HepG2 (cell line): ENCODE measurements around the gene FRRS1. TPM values are rescaled to one million over a fixed set of nuclear protein-coding genes. Genes with fewer than 3 reads are reported as not detected.

Experiments
- ATAC-seq: fragments of 200-7000 bp; cut with Tn5 transposase; 3 replicates; pipeline ENCODE4 v1.9.1; 2020; ENCODE audit warnings: mild to moderate bottlenecking, moderate library complexity
- BruUV-seq: library from RNA; stranded (reverse); fragments of 400-500 nt; replicated peaks from 2 replicates; lab custom pipeline; 2021; lab: Mats Ljungman, UMichigan
- CTCF ChIA-PET: fragments of 300-600 bp; formaldehyde crosslinking; extraction: SDS; loops from one replicate; lab custom pipeline; 2021; ENCODE audit warnings: low total read pairs, inconsistent platforms, low intra/inter-chr PET ratio; lab: Yijun Ruan, JAX
- POLR2A ChIA-PET: fragments of 350-600 bp; sonication (Branson Sonifier 250); formaldehyde crosslinking; loops from one replicate; lab custom pipeline; 2020; ENCODE audit warnings: antibody characterized with exemption, inconsistent platforms; lab: Yijun Ruan, JAX
- DNase-seq: peaks from one replicate; pipeline ENCODE4 v3.0.0-alpha.2; 2015; ENCODE audit warnings: low spot score
- FAIRE-seq: peaks from 3 replicates; lab custom pipeline; 2011; peaks lifted over from hg19 to GRCh38; lab: Jason Lieb, UNC
- H2AFZ ChIP-seq: one replicate; pipeline ENCODE4 v1.6.1; 2011; ENCODE audit warnings: low read length, inconsistent platforms
- H3K27ac ChIP-seq: fragments of 300-600 bp; 3 replicates; pipeline ENCODE4 v1.8.0; 2011; ENCODE audit warnings: mixed run types, mild to moderate bottlenecking, mixed read lengths, low read length, inconsistent platforms; ENCODE audit not compliant: insufficient read depth; ENCODE audit errors: extremely low read length
- H3K27me3 ChIP-seq, 2 experiments: fragments of 200-600 bp in 1 of 2; 2 replicates in 1 of 2; 3 replicates in 1 of 2; pipeline versions ENCODE4 v1.6.0 to v1.8.0; 2011; ENCODE audit warnings: low read length in 2 of 2, mild to moderate bottlenecking in 2 of 2, moderate library complexity in 2 of 2, inconsistent platforms in 1 of 2; ENCODE audit not compliant: insufficient read depth in 2 of 2, control insufficient read depth in 1 of 2
- H3K36me3 ChIP-seq, 2 experiments: fragments of 200-600 bp in 1 of 2; replicated peaks in 1 of 2; 2 replicates in 1 of 2; 3 replicates in 1 of 2; pipeline versions ENCODE4 v1.5.1 to v1.8.0; 2011; ENCODE audit warnings: low read length in 2 of 2, inconsistent platforms in 1 of 2; ENCODE audit not compliant: insufficient read depth in 2 of 2, control insufficient read depth in 1 of 2
- H3K4me1 ChIP-seq: 2 replicates; pipeline ENCODE4 v1.5.1; 2012; ENCODE audit warnings: low read length, inconsistent platforms; ENCODE audit not compliant: insufficient read depth
- H3K4me2 ChIP-seq: 2 replicates; pipeline ENCODE4 v1.6.0; 2011; ENCODE audit warnings: low read depth, low read length, inconsistent platforms
- H3K4me3 ChIP-seq, 3 experiments: fragments of 200-600 bp in 1 of 3; sonication (generic), shearing (Covaris generic) in 1 of 3; replicated peaks in 1 of 3; 2 replicates each; pipeline ENCODE4 v1.5.1; 2011 to 2016; ENCODE audit warnings: low read length in 3 of 3, inconsistent platforms in 2 of 3, low read depth in 2 of 3, mild to moderate bottlenecking in 2 of 3, control low read depth in 1 of 3, mixed read lengths in 1 of 3; ENCODE audit not compliant: insufficient read depth in 1 of 3
- H3K79me2 ChIP-seq: one replicate; pipeline ENCODE4 v1.6.1; 2011; ENCODE audit warnings: low read length, inconsistent platforms; ENCODE audit not compliant: insufficient read depth
- H3K9ac ChIP-seq: 2 replicates; pipeline ENCODE4 v1.6.0; 2011; ENCODE audit warnings: mild to moderate bottlenecking, low read depth, low read length, inconsistent platforms; ENCODE audit not compliant: insufficient read depth
- H3K9me3 ChIP-seq: 2 replicates; pipeline ENCODE4 v1.5.1; 2012; ENCODE audit warnings: mild to moderate bottlenecking, low read length
- H4K20me1 ChIP-seq: 2 replicates; pipeline ENCODE4 v1.6.0; 2011; ENCODE audit warnings: inconsistent platforms, mild to moderate bottlenecking, low read length, moderate library complexity; ENCODE audit not compliant: insufficient read depth
- HNF4A ChIP-seq: sonication (generic); formaldehyde crosslinking; IDR thresholded peaks from 2 replicates; pipeline ENCODE4 v1.4.0; 2020; ENCODE audit warnings: missing genetic modification reagents
- PCBP2 ChIP-seq: fragments of 200-400 bp; formaldehyde crosslinking; optimal IDR thresholded peaks from 2 replicates; pipeline ENCODE3; 2018; ENCODE audit warnings: low read length, low read depth; ENCODE audit not compliant: poor library complexity, severe bottlenecking
- REPIN1 ChIP-seq: sonication (generic); formaldehyde crosslinking; IDR thresholded peaks from 2 replicates; pipeline ENCODE4 v1.8.0; 2022; ENCODE audit warnings: missing genetic modification reagents, low read depth, mild to moderate bottlenecking, borderline replicate concordance
- ZNF629 ChIP-seq: sonication (generic); formaldehyde crosslinking; conservative IDR thresholded peaks from 2 replicates; pipeline ENCODE4 v1.5.0; 2020; ENCODE audit warnings: missing genetic modification reagents
- WGBS: methylation state at CpG from one replicate; pipeline ENCODE4 v1.1.6; 2017; ENCODE audit warnings: low lambda C conversion rate; 5-methylcytosine and 5-hydroxymethylcytosine counted together
- in situ Hi-C: cut with HindIII; loops from 2 replicates; pipeline ENCODE4 v1.10.0; 2017; ENCODE audit warnings: low pct_unique_long_range_greater_than_20kb; ENCODE audit not compliant: extremely low pct_ligation_motif_present
- intact Hi-C: fragments of 100-400 bp; cut with micrococcal nuclease; formaldehyde crosslinking; loops from one replicate; pipeline ENCODE4 v1.10.0; 2022; ENCODE audit not compliant: unreplicated experiment
- polyA plus RNA-seq, 8 experiments: library from polyadenylated mRNA; depleted of rRNA in 3 of 8; stranded (reverse) in 7 of 8; unstranded in 1 of 8; fragments of >200 nt; fragmentation: Illumina TruSeq in 4 of 8; extraction: Trizol in 4 of 8; gene quantifications; 2 replicates each; pipeline versions ENCODE4 v1.2.1 to v1.2.3, GENCODE V29; 2011 to 2016; ENCODE audit warnings: low read depth in 4 of 8, missing spikeins in 1 of 8, mixed read lengths in 1 of 8; ENCODE audit not compliant: insufficient read depth in 1 of 8
- total RNA-seq, 5 experiments: library from RNA; depleted of rRNA; stranded (reverse); fragments of >200 nt; fragmentation: Illumina TruSeq; extraction: Trizol; gene quantifications; 2 replicates each; pipeline ENCODE4 v1.2.3, GENCODE V29; 2016; ENCODE audit warnings: low read depth in 1 of 5

Gene FRRS1
- total and polyA plus RNA-seq, 2 of the 13 experiments (the other 11 are each of a cell fraction or from before 2014, with no cell fraction given): 22.6 to 23.4 TPM

- ChIA-PET POLR2A (no interaction called here), CTCF (no interaction called here)
- TF ChIP-seq HNF4A (peak; percentile 18; the same call in 1 of the 2 replicates), PCBP2 (no peak)
- BruUV-seq: no TSS peak
- FAIRE-seq (no peak), DNase-seq (peak; percentile 15), ATAC-seq (peak; percentile 82)
- H3K27me3 ChIP-seq: no peaks in the 10 kb centered on the region
- in situ Hi-C loops (loop anchor here (25.0 kb wide), 1 partner anchor 730 kb away; no protein-coding TSS in a partner anchor), intact Hi-C loops (no loop called here)
- H2AFZ ChIP-seq: no peak overlapping the region
- H3K36me3 ChIP-seq: peaks cover 1 to 45% of the 10 kb centered on the region in 2 experiments; a peak in 2 of 5 replicates
- H3K4me3 ChIP-seq: no peak overlapping the region
- H3K9ac ChIP-seq: no peak overlapping the region
- H3K4me2 ChIP-seq: no peak overlapping the region
- H3K4me1 ChIP-seq: peaks cover 16% of the 10 kb centered on the region
- no peaks in the 10 kb centered on the region for H3K79me2 ChIP-seq
- H3K27ac ChIP-seq: no peak overlapping the region
- no peaks in the 10 kb centered on the region for H4K20me1 ChIP-seq
- 96% methylated on average over 1 of the region's 1 CpG for WGBS
- H3K9me3 ChIP-seq: no peaks in the 10 kb centered on the region
Measured at GRCh38 chr1:99717005-99717404, 49.4 kb downstream of the FRRS1 start.

DNA sequence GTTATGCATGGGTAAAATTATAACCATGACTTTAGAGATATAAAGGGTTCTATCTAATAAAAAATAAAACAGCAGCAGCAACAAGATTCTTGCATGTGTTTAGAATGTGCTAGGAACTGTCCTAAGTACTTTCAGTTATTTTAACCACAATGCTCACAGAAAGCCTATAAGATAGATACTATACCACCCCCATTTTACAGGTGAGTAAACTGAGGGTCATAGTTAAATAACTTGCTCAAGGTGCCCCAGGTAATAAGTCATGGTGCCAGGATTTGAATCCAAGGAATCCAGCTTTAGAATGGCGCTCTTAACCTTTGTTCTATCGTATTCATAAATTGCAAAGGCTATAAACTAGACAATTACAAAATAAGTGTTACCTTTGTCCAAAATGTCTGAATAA is 53.4 kb downstream of the FRRS1 start:
- H3K9me3 ChIP-seq: no peaks in the 10 kb centered on the region
- DNase-seq: no peak
- ChIA-PET CTCF (no interaction called here), POLR2A (no interaction called here)
- no peak for TF ChIP-seq REPIN1
- TF ChIP-seq ZNF629: peak; percentile 51; the same call in 1 of the 2 replicates
- peaks cover 16% of the 10 kb centered on the region for H3K4me1 ChIP-seq
- FAIRE-seq: no peak
- H4K20me1 ChIP-seq: no peaks in the 10 kb centered on the region
- no peak overlapping the region for H2AFZ ChIP-seq
- intact Hi-C loops: no loop called here
- H3K4me3 ChIP-seq: no peak overlapping the region
- no peak for ATAC-seq
- no peaks in the 10 kb centered on the region for H3K79me2 ChIP-seq
- no peak overlapping the region for H3K27ac ChIP-seq
- no peak overlapping the region for H3K9ac ChIP-seq
- in situ Hi-C loops: loop anchor here (25.0 kb wide), 1 partner anchor 726 kb away; no protein-coding TSS in a partner anchor
- H3K27me3 ChIP-seq: no peaks in the 10 kb centered on the region
- no peak overlapping the region for H3K4me2 ChIP-seq
- peaks cover 3 to 67% of the 10 kb centered on the region in 2 experiments for H3K36me3 ChIP-seq
- WGBS: 98% methylated on average over 2 of the region's 2 CpGs
- no TSS peak for BruUV-seq
